HG02763 (cell line): ENCODE results near the gene COQ6.
"Not testable (repeated sequence)": the region's sequence is repeated elsewhere in the genome, so short reads cannot be mapped to it uniquely, and the experiment has no call there.

Experiments
- ATAC-seq: cut with Tn5 transposase; IDR thresholded peaks from one replicate; pipeline ENCODE4 v1.9.1; 2021; ENCODE audit warnings: mild to moderate bottlenecking, moderate library complexity; ENCODE audit not compliant: unreplicated experiment

Gene COQ6

GRCh38 chr14:73977896-73978295, 27.8 kb downstream of the COQ6 start:
- ATAC-seq = no peak

GRCh38 chr14:73988065-73988464, 38.0 kb downstream of the COQ6 start:
- no peak for ATAC-seq

GRCh38 chr14:73988656-73989055, 38.6 kb downstream of the COQ6 start:
- not testable (repeated sequence) for ATAC-seq

- ATAC-seq = no peak
These were observed 41.0 kb downstream of the COQ6 start for GRCh38 chr14:73991092-73991491.

- not testable (repeated sequence) for ATAC-seq
These were observed 44.8 kb downstream of the COQ6 start for GRCh38 chr14:73994926-73995325.

GRCh38 chr14:73995977-73996378, 45.9 kb downstream of the COQ6 start:
- ATAC-seq = no peak

- ATAC-seq = no peak
These were observed 46.6 kb downstream of the COQ6 start for GRCh38 chr14:73996731-73997107.

- ATAC-seq = no peak
These were observed 47.2 kb downstream of the COQ6 start for GRCh38 chr14:73997108-73997943.

- ATAC-seq = no peak
These were observed 47.9 kb downstream of the COQ6 start for GRCh38 chr14:73997944-73998447.

- ATAC-seq = no peak
These were observed 48.6 kb downstream of the COQ6 start for GRCh38 chr14:73998726-73999125.

- not testable (repeated sequence) for ATAC-seq
These were observed 55.6 kb downstream of the COQ6 start for GRCh38 chr14:74005664-74006063.

- no peak for ATAC-seq
These were observed 58.9 kb downstream of the COQ6 start for GRCh38 chr14:74008843-74009499.
